HG03439 (cell line): Measurements from ENCODE around the gene GLS2.
A peak's percentile ranks its signal among the peaks of the same experiment; 100 is the strongest.
"Not testable (repeated sequence)": the region's sequence is repeated elsewhere in the genome, so short reads cannot be mapped to it uniquely, and the experiment has no call there.

Experiments used
- ATAC-seq: cut with Tn5 transposase; IDR thresholded peaks from one replicate; pipeline ENCODE4 v1.9.1; 2021; ENCODE audit warnings: mild to moderate bottlenecking, moderate library complexity; ENCODE audit not compliant: unreplicated experiment

Gene GLS2

GRCh38 chr12:56493409-56494105 is 5.6 kb upstream of the GLS2 start:
- not testable (repeated sequence) for ATAC-seq

GRCh38 chr12:56490360-56490759 is 2.4 kb upstream of the GLS2 start:
- ATAC-seq, result no peak

- peak; percentile 30 for ATAC-seq
Measured at GRCh38 chr12:56487448-56488040, 417 bp downstream of the GLS2 start.

- no peak for ATAC-seq
Measured at GRCh38 chr12:56486694-56487093, 1.3 kb downstream of the GLS2 start.

- no peak for ATAC-seq
Measured at GRCh38 chr12:56484566-56484965, 3.4 kb downstream of the GLS2 start.

- no peak for ATAC-seq
Measured at GRCh38 chr12:56479625-56480024, 8.3 kb downstream of the GLS2 start.

- ATAC-seq, result no peak
Measured at GRCh38 chr12:56477521-56478225, 10.3 kb downstream of the GLS2 start.

GRCh38 chr12:56476972-56477432 is 11.0 kb downstream of the GLS2 start:
- ATAC-seq, result no peak

GRCh38 chr12:56476143-56476542 is 11.8 kb downstream of the GLS2 start:
- ATAC-seq, result no peak

- no peak for ATAC-seq
Measured at GRCh38 chr12:56474389-56474788, 13.6 kb downstream of the GLS2 start.

GRCh38 chr12:56469007-56469930 is 18.7 kb downstream of the GLS2 start:
- no peak for ATAC-seq

GRCh38 chr12:56468216-56469006 is 19.6 kb downstream of the GLS2 start, which contains the start of gene SPRYD4:
Gene SPRYD4 (plus strand): TSS chr12:56468578. CDS start chr12:56468592, 14 bp downstream.
- ATAC-seq, result peak; percentile 84

GRCh38 chr12:56462565-56462964 is 25.4 kb downstream of the GLS2 start:
- no peak for ATAC-seq

- ATAC-seq, result no peak
Measured at GRCh38 chr12:56461235-56462159, 26.5 kb downstream of the GLS2 start.

GRCh38 chr12:56457817-56458216 is 30.1 kb downstream of the GLS2 start:
- no peak for ATAC-seq

GRCh38 chr12:56454557-56454956 is 33.4 kb downstream of the GLS2 start, which contains the start of gene MIP:
Gene MIP (minus strand): TSS chr12:56454657. CDS start chr12:56454613, 44 bp downstream.
- ATAC-seq, result no peak

- ATAC-seq, result no peak
Measured at GRCh38 chr12:56451147-56451546, 36.8 kb downstream of the GLS2 start.

- ATAC-seq, result no peak
Measured at GRCh38 chr12:56450241-56450640, 37.7 kb downstream of the GLS2 start.

GRCh38 chr12:56449622-56449984 is 38.4 kb downstream of the GLS2 start:
- ATAC-seq, result no peak
